PFSK-1 (cell line): ENCODE data around the gene SLC25A41.

Source experiments
- POLR2AphosphoS5 ChIP-seq: IDR thresholded peaks from 2 replicates; pipeline ENCODE4 v1.6.1; 2012; ENCODE audit warnings: low read depth, mild to moderate bottlenecking, control low read depth, low read length, moderate library complexity
- SIN3A ChIP-seq: IDR thresholded peaks from 2 replicates; pipeline ENCODE4 v1.6.1; 2012; ENCODE audit warnings: mild to moderate bottlenecking, low read length, moderate library complexity, borderline replicate concordance; ENCODE audit not compliant: insufficient read depth
- TAF1 ChIP-seq: IDR thresholded peaks from 2 replicates; pipeline ENCODE4 v1.6.1; 2012; ENCODE audit warnings: low read length, control low read depth, borderline replicate concordance; ENCODE audit not compliant: insufficient read depth
- TF ChIP-seq, protein P1 (sequence below), 2 experiments: IDR thresholded peaks; 2 replicates each; pipeline versions ENCODE4 v1.6.1 to v1.8.0; 2011 to 2012; ENCODE audit warnings: low read depth in 2 of 2, low read length in 2 of 2, control low read depth in 1 of 2, inconsistent platforms in 1 of 2, mild to moderate bottlenecking in 1 of 2, moderate library complexity in 1 of 2; ENCODE audit not compliant: insufficient read depth in 1 of 2

DNA sequence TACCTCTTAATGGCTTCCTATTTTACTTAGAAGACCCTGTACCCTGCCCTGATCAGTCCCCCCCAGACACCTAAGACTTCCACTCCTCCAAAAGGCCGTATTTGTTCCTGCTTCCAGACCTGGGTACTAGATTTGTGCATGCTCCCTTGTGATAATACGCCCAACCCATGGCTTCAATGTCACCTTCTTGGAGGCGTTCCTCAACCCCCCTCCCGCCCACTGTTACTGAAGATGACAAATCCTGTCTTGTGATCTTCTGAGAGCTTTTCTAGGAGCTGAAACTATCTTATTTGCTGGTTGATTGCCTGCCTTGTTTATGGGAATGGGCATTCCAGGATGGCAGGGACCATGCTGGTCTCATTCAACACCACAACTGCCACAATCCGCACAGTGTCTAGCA is 16.6 kb upstream of the SLC25A41 start:
- no peak for TF ChIP-seq TAF1
- TF ChIP-seq, protein P1, sequence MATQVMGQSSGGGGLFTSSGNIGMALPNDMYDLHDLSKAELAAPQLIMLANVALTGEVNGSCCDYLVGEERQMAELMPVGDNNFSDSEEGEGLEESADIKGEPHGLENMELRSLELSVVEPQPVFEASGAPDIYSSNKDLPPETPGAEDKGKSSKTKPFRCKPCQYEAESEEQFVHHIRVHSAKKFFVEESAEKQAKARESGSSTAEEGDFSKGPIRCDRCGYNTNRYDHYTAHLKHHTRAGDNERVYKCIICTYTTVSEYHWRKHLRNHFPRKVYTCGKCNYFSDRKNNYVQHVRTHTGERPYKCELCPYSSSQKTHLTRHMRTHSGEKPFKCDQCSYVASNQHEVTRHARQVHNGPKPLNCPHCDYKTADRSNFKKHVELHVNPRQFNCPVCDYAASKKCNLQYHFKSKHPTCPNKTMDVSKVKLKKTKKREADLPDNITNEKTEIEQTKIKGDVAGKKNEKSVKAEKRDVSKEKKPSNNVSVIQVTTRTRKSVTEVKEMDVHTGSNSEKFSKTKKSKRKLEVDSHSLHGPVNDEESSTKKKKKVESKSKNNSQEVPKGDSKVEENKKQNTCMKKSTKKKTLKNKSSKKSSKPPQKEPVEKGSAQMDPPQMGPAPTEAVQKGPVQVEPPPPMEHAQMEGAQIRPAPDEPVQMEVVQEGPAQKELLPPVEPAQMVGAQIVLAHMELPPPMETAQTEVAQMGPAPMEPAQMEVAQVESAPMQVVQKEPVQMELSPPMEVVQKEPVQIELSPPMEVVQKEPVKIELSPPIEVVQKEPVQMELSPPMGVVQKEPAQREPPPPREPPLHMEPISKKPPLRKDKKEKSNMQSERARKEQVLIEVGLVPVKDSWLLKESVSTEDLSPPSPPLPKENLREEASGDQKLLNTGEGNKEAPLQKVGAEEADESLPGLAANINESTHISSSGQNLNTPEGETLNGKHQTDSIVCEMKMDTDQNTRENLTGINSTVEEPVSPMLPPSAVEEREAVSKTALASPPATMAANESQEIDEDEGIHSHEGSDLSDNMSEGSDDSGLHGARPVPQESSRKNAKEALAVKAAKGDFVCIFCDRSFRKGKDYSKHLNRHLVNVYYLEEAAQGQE (IDR thresholded peaks at IDR 0.05; ENCODE audit: insufficient read depth in 1 of 2, low read depth in 2 of 2, low read length in 2 of 2), result no peak
- no peak for TF ChIP-seq POLR2AphosphoS5
- TF ChIP-seq SIN3A, result no peak
